GM19035 (cell line): Measurements from ENCODE around the gene OR2T6.
"Not testable (repeated sequence)": the region's sequence is repeated elsewhere in the genome, so short reads cannot be mapped to it uniquely, and the experiment has no call there.

Source experiments
- ATAC-seq: cut with Tn5 transposase; IDR thresholded peaks from one replicate; pipeline ENCODE4 v1.9.1; 2021; ENCODE audit not compliant: unreplicated experiment

The OR2T6 gene, protein sequence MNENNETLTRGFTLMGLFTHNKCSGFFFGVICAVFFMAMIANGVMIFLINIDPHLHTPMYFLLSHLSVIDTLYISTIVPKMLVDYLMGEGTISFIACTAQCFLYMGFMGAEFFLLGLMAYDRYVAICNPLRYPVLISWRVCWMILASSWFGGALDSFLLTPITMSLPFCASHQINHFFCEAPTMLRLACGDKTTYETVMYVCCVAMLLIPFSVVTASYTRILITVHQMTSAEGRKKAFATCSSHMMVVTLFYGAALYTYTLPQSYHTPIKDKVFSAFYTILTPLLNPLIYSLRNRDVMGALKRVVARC

DNA sequence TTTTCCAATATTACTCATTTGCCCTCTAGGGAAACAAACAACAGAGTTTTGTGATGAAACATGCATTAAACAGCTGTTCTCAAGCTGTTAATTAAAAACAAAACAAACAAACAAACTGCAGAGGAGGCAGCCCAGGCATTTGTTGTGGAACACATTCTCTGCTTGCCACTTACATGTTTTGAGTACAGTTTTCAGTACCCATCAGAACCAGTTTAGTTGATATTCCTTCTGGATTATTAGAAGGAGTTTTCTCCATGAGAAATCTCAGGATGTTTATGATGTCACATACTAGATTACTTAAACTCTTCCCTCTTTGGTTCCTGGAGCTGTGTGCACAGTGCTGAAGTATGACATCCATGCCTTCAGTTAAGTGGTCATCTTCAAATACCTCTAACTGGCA is at the start of gene OR2T6:
OR2T6 (plus strand) TSS at position 301 of the 400 bp plus-strand sequence. CDS start 11,863 bp downstream, outside the sequence.
- ATAC-seq = no peak

DNA sequence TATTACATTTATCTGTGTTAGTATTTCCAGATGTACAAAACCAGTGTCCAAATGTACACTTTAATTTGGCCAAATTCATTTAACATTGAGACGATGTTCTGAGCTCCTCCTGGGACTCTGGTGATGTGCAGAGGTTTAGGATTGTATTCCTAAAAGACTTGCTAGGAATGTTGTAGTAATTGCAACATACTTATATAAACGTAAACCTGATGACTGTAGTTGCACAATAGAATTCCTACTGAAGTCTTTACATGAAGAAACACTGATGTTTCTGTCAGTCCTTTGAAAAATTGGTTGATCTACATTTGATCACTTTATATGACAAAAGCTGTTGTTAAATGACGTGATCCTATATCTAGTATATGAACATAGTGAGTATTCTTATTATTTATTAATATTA is 32.1 kb upstream of the OR2T6 start:
- ATAC-seq = no peak

DNA sequence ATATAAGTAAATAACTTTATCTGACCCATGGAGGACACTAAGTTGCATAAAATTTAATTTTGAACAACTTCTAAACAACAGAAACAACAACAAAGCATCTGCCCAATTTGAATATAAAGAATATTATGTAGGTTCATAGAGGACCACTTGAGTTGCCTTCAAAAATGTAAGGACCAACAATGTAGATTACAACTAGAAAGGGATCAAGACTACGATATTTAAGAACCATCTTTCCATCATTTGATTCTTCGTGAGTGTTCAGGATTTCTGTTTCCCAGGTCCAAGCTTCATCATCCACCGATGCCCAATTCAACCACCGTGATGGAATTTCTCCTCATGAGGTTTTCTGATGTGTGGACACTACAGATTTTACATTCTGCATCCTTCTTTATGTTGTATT is 27.1 kb upstream of the OR2T6 start, which contains the start of gene OR14C36:
OR14C36 (plus strand) TSS at position 301 of the 400 bp plus-strand sequence; CDS start at position 301, 0 bp downstream.
- ATAC-seq = no peak

DNA sequence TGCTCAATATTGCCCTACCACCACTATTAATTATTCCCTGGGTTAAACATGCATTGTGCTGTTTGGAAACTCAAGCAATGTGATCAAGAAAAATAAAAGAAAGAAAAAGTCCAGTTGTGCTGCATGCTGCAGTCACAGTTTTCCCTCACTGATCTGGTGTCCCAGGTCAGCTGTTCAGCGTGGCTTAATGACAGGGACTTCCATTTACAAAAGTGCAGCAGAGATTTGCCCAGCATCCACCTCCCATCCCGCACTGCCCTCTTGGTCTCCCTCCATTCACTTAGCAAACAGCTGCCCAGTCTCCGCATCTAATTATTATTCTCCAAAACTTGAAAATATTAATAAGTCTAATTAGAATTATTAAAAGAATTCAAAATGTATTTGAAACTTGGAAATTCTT is 16.1 kb upstream of the OR2T6 start:
- ATAC-seq = no peak

DNA sequence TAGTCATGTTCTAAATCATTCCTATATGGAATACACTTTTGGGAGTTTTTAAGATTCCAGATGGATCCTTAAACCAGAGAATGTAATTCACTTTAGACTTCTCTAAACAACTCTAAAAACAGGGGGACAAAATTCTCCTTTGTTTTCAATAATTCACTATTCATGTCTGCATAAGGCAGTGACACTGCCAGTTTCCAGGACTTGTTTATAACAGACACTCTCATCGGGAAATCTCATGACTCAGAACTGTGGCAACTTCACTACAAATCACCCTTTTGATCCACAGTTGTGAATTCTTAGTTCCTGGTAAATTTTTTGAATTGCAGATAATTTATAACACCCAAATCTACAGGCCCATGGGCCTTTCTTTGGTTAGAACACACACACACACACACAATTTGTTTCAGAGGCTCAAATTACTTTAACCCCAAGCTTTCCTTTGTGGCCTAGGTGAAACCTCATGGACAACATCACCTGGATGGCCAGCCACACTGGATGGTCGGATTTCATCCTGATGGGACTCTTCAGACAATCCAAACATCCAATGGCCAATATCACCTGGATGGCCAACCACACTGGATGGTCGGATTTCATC is 14.3 kb upstream of the OR2T6 start, which contains the start of gene OR2T4:
OR2T4 (plus strand) TSS at position 545 of the 595 bp plus-strand sequence; CDS start at position 545, 0 bp downstream.
- no peak for ATAC-seq

DNA sequence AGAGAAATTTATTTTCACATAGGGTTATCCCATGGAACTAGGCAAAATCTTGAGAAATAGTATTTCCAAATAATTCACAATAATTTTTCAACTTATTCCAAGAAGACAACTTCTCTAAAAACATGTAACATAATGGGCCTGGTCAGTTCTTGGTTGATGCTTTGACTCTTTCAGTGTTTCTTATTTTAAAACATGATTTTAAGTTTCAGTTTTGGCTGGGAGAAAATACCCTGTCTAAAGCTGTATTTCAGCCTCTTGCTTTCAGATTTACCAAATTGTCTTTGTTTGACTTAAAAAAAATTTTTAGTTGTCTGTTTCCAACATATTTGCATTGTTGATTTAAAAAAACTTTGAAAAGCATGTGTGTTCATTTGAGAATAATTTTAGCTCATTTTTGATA is 8.9 kb upstream of the OR2T6 start:
- no peak for ATAC-seq

DNA sequence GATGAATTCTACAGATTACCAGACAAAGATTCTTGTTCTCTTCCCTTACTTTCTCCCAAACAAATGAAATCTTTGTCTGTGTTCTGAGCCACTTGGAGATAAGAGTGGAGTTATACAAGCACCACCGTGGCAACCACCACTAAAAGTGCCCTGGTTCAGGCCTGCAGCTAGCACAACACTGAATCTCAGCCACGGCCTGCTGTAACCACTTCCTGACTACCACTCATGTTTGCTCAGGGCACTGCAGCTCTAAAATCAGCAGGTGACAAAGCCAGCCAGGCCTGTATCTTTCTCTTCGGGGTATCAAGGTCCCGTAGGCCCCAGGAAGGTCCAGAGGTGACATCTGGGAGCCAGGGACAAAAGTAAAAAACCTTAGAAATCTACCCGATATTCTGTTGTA is 3.2 kb upstream of the OR2T6 start:
- no peak for ATAC-seq

DNA sequence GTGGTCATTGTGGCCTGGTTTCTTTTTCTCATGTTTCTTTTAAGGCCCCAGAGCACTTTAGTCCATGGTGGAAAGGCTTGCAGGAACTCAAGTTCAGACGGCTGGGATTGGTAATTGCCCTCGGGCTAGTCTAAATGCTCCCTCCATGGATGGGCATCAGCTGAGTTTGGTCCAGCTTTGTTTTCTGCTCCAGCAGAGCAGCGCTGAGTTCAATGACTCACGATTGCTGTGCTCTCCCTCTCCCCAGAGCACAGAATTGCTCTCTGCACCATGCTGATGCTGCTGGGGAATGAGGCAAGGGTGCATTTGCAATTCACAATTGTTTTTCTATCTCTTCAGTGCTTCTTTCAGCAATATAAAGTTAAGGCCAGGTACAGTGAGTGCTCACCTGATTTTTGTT is 1.8 kb upstream of the OR2T6 start:
- ATAC-seq = no peak

DNA sequence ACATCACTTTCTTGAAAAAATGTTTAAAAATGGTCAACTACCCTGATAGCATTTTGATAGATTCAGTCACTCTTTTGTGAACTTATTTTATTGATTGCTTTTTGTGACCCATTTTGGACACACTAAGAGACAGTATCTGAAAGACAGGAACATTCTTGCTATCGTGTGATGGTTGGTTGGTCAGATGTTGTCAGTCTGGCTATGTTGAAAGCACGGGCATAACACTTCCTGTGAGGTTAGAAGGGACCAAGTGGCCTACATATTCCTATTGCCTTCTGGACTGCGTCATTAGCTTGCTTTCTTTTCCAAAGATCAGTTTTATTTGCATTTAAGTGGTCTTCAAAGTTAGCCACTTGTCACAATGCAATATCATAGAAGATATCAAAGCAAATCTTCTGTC is 1.4 kb downstream of the OR2T6 start:
- ATAC-seq = no peak

DNA sequence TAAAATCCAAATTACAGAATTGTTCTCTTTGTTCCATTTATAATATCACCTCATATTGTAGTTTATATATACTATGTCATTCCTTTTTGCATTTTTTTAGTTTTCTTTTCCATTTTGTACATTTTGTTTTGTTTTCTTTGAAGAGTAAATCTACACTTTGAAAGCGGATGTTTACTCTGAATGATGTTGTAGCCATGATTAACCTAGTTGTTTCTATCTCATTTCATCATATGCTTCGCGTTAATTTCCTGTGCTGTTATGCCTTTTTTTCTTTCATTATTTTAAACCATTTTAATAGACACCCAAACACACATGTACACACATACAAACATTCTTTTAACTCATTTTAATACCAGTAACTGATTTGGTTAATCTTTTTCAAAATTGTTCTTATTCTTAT is 5.3 kb downstream of the OR2T6 start:
- ATAC-seq = no peak

DNA sequence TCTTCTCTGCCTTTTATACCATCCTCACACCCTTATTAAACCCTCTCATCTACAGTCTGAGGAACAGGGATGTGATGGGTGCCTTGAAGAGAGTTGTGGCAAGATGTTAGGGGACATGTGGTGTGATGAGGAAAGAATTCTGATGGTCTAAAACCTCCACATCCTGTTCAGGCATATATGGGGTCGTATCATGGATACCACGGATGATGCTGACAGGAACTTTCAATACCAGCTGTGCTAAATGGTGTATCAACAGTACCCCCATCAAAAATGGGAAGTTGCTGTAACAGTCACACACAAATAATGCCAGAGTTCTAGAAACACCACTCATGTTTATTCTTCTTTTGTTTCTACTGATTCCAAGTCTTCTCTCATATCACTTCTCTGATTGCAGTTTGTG is 12.9 kb downstream of the OR2T6 start:
- no peak for ATAC-seq

DNA sequence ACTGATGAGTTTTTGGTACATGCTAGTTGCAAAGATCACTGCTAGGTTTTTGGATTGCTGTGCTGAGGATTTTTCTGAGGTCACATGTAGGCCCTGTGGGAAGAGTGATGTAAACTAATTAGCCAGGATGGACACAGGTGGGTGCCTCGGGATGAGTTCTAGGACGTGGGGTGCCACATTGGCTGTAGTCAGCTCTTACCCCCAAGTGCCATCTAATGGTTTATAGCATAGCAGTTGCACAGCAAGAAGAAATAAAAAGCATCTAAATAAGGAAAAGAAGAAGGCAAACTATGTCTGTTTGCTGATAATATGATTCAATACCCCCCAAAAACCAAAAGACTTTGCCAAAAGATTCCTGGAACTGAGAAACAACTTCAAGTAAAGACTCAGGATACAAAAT is 17.5 kb downstream of the OR2T6 start:
- ATAC-seq = no peak

DNA sequence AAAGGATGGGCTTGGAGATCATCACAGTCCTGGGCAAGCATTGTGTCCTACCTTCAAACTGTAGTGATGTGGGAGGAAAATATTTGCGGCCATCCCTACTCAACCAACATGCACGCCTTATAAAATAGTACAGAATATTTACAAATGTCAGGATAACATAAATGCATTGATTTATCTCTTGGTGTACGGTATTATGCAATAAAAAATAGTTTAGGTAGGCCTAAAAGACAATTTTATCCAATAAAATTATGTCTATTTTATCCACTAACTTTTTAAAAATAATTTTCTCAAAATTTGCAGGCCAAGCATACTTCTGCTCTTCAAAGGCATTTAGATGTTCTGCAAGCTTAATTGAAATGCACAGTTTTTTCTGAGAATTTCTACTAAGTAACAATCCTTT is 27.2 kb downstream of the OR2T6 start, which contains the start of gene OR2T1:
OR2T1 (plus strand) TSS at position 301 of the 400 bp plus-strand sequence. CDS start 3,100 bp downstream, outside the sequence.
- no peak for ATAC-seq

DNA sequence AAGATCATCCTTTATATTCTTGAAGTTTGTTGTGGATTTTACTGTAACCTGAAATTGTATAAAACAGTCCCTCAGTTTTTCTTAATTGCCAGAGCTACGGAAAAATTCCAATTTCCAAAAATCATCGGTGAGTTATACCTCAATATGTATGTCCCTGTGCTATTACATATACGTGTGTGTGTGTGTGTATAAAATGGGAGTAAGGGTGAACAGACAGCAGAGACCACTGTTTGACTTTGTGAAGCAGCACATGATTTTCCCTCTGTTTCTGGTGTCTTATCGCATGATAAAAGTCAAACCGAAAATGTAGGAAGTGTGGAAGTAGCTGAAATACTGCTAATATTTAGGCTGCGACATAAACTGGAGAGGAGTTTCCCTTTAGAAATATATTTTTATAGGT is 28.5 kb downstream of the OR2T6 start:
- ATAC-seq = no peak

DNA sequence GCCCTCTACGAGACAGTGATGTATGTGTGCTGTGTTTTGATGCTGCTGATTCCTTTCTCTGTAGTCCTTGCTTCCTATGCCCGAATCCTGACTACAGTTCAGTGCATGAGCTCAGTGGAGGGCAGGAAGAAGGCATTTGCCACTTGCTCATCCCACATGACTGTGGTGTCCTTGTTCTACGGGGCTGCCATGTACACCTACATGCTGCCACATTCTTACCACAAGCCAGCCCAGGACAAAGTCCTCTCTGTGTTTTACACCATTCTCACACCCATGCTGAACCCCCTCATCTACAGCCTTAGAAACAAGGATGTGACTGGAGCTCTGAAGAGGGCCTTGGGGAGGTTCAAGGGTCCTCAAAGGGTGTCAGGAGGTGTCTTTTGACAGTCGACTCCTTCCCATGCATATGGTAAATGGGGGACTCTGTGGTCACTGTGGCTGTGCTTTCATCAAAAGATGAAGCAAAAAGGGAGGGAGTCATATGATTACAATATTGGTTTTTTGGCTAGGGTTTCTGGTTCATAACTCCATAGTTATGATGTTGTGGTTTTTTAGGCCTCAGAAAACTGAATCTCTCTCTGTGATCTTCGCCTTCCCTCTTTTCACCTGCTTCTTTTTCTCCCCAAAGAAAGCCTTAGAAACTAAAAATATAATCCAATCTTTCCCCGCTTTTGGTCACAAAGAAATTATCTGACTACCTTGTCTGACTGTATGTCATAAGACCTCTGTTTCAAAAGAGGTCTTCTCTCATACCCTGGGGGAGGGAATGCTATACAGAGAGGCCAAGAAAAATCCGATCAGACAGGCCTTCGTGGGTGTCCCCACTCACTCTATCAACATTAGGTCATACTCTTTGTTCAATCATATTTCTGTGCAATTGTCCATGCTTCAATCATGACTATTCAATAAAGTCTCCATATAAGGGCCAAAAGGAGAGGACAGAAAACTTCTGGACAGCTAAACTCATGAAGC is 31.5 kb downstream of the OR2T6 start:
- no peak for ATAC-seq

DNA sequence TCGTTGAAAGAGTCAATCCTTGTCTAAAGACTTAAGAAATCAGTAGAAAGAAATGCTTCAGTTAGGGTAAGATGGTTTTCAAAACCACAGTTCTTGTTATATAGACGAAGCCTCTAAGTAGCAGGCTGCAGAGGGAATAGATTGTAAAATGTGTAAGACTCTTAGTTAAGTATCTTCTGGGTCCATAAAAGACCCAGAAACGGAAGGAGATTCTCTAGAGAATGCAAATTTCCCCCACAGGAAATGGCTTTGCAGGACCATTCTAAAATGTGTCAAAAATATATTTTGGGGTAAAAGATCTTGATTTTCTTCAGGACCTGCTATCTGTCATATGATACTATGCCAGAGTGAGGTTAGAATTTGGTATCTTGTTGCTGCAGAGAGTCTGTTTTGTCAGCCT is 40.7 kb downstream of the OR2T6 start:
- no peak for ATAC-seq

DNA sequence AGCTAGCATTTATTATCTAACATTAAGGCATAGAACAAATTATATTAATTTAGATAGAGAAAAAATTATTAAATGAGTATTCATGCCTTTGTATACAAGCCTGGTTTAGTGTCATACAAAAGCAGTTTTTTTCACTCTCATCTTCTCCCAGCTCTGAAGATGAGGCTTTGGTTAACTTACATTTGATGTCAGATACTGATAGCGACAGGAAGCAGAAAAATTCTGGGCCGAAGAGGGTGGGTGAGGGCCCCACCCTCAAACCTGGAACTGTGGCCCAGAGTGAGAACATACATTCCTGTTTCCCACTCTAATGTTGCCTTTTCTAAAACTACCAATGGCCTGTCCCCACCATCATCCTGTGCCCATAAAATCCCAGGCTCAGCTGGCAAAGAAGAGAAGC is 42.3 kb downstream of the OR2T6 start:
- no peak for ATAC-seq

DNA sequence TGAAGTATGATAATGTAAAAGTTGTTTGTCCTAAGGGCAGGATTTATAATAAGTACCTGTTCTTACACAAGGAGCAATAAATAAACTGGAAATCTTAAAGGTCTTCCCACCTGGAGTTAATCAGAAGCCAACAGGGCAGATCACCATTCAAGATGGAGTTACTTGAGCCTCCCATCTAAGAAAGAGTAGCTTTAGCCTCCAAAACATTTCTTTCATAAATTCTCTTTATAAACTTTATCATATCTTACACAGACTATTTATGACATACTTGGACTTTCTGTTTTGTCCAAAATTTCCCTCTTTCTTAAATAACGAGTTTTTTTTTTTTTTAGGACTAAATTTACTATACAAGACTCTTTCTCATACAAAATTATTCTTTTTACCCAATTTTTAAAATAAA is 45.8 kb downstream of the OR2T6 start:
- ATAC-seq = no peak

DNA sequence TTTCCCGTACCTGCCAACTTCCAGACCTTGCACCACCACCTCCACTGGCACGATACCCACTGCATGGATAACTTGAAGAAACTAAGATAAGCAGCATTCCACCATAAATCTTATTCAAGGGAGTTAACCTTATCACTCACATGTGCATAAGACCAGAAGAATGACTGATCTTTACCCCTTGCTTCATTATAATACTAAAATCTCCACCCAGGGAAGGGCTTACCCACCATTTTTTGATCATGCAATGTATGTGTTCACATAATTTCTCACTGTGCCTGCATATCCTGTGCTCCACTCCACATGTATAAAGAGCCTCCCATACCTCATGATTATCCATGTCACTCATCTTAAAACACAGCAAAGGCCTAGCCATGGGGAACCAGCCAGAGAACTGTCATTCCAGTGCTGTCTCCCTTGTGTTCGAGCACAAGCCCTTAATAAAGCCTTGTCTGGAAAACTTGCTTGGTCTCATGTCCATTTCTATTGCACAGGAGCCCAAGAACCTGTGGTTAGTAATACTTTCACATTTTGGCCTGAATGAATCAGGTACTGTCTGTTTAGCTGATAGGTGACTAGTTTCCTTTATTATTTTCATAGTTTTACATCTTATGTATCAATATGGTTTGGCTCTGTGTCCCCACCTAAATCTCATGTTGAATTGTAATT is 52.1 kb downstream of the OR2T6 start:
- ATAC-seq = peak; percentile 47

DNA sequence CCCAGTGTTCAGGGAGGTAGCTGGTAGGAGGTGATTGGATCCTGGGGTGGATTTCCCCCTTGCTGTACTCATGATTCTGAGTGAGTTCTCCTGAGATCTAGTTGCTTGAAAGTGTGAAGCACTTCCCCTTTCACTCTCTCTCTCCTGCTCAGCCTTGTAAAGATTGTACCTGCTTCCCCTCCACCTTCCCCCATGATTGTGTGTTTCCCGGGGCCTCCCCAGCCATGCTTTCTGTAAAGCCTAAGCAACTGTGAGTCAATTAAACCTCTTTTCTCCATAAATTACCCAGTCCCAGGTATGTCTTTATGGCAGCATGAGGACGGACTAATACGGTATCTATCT is 52.6 kb downstream of the OR2T6 start:
- peak; percentile 84 for ATAC-seq

DNA sequence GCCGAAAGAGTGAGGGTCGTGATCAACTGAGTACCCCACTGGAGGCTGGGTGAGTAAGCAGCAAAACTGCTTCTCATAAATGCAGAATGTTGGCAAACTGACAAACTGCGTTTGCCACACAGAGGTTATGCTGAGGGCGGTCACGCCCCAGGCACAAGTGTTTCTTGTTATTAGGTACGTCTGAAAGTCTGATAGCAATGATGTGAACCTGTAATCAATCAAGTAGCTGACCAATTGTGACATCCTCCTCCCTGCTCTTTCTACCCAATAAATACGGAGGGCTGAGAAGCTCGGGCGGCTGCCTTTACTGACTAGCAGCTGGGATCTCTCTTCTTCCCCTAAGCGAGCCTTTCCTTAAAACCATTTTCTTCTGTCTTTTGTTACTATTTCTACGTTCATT is 56.1 kb downstream of the OR2T6 start:
- not testable (repeated sequence) for ATAC-seq
